Fibroblast of lung (primary cell): Measurements from ENCODE around the gene GNAI1. TPM values are rescaled to one million over a fixed set of nuclear protein-coding genes. Genes with fewer than 3 reads are reported as not detected.

Experiments used
- DNase-seq, 2 donors: peaks; one replicate each; pipeline versions ENCODE4 v3.0.0 to v3.0.0-alpha.2; 2010; ENCODE audit warnings: low read depth in 2 of 2
- H2AFZ ChIP-seq: 2 replicates; pipeline ENCODE4 v1.5.1; 2012; ENCODE audit warnings: low read length, control low read depth, inconsistent platforms
- H3K27ac ChIP-seq: 2 replicates; pipeline ENCODE4 v1.5.1; 2011; ENCODE audit warnings: low read length, control low read depth; ENCODE audit not compliant: insufficient read depth
- H3K27me3 ChIP-seq: 2 replicates; pipeline ENCODE4 v1.5.1; 2011; ENCODE audit warnings: mild to moderate bottlenecking, low read length; ENCODE audit not compliant: control insufficient read depth, insufficient read depth
- H3K36me3 ChIP-seq: 2 replicates; pipeline ENCODE4 v1.5.1; 2011; ENCODE audit warnings: low read length; ENCODE audit not compliant: control insufficient read depth, insufficient read depth
- H3K4me1 ChIP-seq: 2 replicates; pipeline ENCODE4 v1.5.1; 2011; ENCODE audit warnings: low read length; ENCODE audit not compliant: control insufficient read depth, insufficient read depth; ENCODE audit errors: extremely low read depth
- H3K4me2 ChIP-seq: 2 replicates; pipeline ENCODE4 v1.5.1; 2011; ENCODE audit warnings: low read length, control low read depth; ENCODE audit not compliant: insufficient read depth; ENCODE audit errors: extremely low read depth
- H3K4me3 ChIP-seq, 4 experiments: fragments of 200-600 bp in 1 of 4; sonication (generic) in 1 of 4; replicated peaks in 1 of 4; 2 replicates each; pipeline ENCODE4 v1.5.1; 2011 to 2016; ENCODE audit warnings: low read length in 4 of 4, low read depth in 3 of 4, mild to moderate bottlenecking in 3 of 4, control low read depth in 2 of 4, inconsistent platforms in 1 of 4, mixed read lengths in 1 of 4; ENCODE audit not compliant: insufficient read depth in 1 of 4; ENCODE audit errors: control extremely low read depth in 1 of 4
- H3K79me2 ChIP-seq: 2 replicates; pipeline ENCODE4 v1.5.1; 2012; ENCODE audit warnings: mild to moderate bottlenecking, low read length, inconsistent platforms; ENCODE audit not compliant: control insufficient read depth, insufficient read depth
- H3K9ac ChIP-seq: 2 replicates; pipeline ENCODE4 v1.5.1; 2011; ENCODE audit warnings: mild to moderate bottlenecking, low read length, control low read depth; ENCODE audit not compliant: insufficient read depth
- H3K9me3 ChIP-seq: 2 replicates; pipeline ENCODE4 v1.5.1; 2012; ENCODE audit warnings: low read depth, low read length; ENCODE audit not compliant: control insufficient read depth, insufficient read depth
- H4K20me1 ChIP-seq: 2 replicates; pipeline ENCODE4 v1.5.1; 2011; ENCODE audit warnings: low read length; ENCODE audit not compliant: control insufficient read depth, insufficient read depth; ENCODE audit errors: extremely low read depth
- EZH2 ChIP-seq: IDR thresholded peaks from 2 replicates; pipeline ENCODE4 v1.5.1; 2012; ENCODE audit warnings: low read length, control low read depth, mild to moderate bottlenecking; ENCODE audit errors: missing control alignments
- polyA plus RNA-seq, 2 donors: library from polyadenylated mRNA; depleted of rRNA in 1 of 2; stranded (reverse) in 1 of 2; unstranded in 1 of 2; fragments of >200 nt; gene quantifications; 2 replicates each; pipeline ENCODE4 v1.2.1, GENCODE V29; 2011 to 2012; ENCODE audit warnings: missing spikeins in 1 of 2
- total RNA-seq: library from RNA; depleted of rRNA; stranded (reverse); fragments of >200 nt; gene quantifications from 2 replicates; pipeline ENCODE4 v1.2.1, GENCODE V29; 2014
- TF ChIP-seq, protein P1 (sequence below), 2 donors: IDR thresholded peaks in 1 of 2; conservative IDR thresholded peaks in 1 of 2; 1 replicate in 1 of 2; 2 replicates in 1 of 2; pipeline ENCODE4 v1.5.1; 2011 to 2012; ENCODE audit warnings: low read length in 2 of 2, control low read depth in 1 of 2, inconsistent platforms in 1 of 2, low read depth in 1 of 2, mild to moderate bottlenecking in 1 of 2

GNAI1 gene
- total and polyA plus RNA-seq, 2 donors (not counting 1 experiment from before 2014, with no cell fraction given): 68.9 to 81.8 TPM

DNA sequence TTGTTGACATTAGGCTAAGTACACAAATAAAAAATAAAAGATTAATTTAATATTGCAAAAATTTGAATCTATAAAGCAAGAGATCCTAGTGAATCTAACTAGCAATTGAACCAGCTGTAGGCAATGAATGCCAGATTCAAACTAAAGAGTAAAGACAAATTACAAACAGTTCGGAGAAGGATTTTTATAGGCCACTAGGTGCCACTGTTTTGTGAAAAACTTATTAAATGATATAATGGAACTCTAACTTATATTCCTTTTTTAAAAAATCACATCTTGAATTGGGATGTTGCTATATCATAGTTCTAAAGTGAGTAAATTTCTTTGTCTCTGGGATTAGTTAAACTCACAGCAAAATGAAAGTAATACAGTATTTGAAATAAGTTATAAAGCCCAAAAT is 39.1 kb upstream of the GNAI1 start:
- Histone ChIP-seq H3K27ac (no peak overlapping the region), H3K9me3 (no peaks in the 10 kb centered on the region), H3K4me3 (no peak overlapping the region), H3K4me1 (no peaks in the 10 kb centered on the region), H2AFZ (no peak overlapping the region), H3K79me2 (no peaks in the 10 kb centered on the region), H3K4me2 (no peak overlapping the region), H3K36me3 (no peaks in the 10 kb centered on the region), H3K27me3 (no peaks in the 10 kb centered on the region), H4K20me1 (no peaks in the 10 kb centered on the region), H3K9ac (no peak overlapping the region)
- TF ChIP-seq, protein P1, sequence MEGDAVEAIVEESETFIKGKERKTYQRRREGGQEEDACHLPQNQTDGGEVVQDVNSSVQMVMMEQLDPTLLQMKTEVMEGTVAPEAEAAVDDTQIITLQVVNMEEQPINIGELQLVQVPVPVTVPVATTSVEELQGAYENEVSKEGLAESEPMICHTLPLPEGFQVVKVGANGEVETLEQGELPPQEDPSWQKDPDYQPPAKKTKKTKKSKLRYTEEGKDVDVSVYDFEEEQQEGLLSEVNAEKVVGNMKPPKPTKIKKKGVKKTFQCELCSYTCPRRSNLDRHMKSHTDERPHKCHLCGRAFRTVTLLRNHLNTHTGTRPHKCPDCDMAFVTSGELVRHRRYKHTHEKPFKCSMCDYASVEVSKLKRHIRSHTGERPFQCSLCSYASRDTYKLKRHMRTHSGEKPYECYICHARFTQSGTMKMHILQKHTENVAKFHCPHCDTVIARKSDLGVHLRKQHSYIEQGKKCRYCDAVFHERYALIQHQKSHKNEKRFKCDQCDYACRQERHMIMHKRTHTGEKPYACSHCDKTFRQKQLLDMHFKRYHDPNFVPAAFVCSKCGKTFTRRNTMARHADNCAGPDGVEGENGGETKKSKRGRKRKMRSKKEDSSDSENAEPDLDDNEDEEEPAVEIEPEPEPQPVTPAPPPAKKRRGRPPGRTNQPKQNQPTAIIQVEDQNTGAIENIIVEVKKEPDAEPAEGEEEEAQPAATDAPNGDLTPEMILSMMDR (conservative IDR thresholded peaks at IDR 0.05 in 1 of 2, IDR thresholded peaks at IDR 0.05 in 1 of 2; ENCODE audit: low read depth in 1 of 2, low read length in 2 of 2): peak in 1 of 2 donors; percentile 47
- TF ChIP-seq EZH2: no peak
- peak in 1 of 2 donors; percentile 57 for DNase-seq

DNA sequence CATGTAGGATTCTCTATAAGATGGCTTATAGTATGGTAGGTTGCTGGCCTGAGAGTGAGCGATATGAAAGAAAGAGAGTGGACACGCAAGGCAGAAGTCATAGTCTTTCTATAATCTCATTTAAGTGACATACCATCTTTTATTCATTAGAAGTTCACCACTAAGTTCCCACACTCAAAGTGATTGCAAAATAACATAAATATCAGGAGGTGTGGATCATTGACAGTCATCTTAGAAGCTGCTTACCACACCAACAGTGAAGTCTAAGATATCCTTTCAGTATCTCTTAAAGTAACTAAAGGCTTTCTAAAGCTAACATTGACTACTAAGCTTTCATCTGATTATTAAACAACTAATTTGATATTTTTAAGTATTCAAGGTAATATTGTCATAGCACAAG is 36.9 kb upstream of the GNAI1 start:
- no peak overlapping the region for H3K4me3 ChIP-seq
- H3K4me2 ChIP-seq: no peak overlapping the region
- no peaks in the 10 kb centered on the region for H4K20me1 ChIP-seq
- H3K27me3 ChIP-seq: no peaks in the 10 kb centered on the region
- TF ChIP-seq, protein P1 (conservative IDR thresholded peaks at IDR 0.05 in 1 of 2, IDR thresholded peaks at IDR 0.05 in 1 of 2; ENCODE audit: low read depth in 1 of 2, low read length in 2 of 2): no peak
- TF ChIP-seq EZH2: no peak
- H2AFZ ChIP-seq: no peak overlapping the region
- H3K79me2 ChIP-seq: no peaks in the 10 kb centered on the region
- H3K27ac ChIP-seq: no peak overlapping the region
- H3K9me3 ChIP-seq: no peaks in the 10 kb centered on the region
- H3K36me3 ChIP-seq: no peaks in the 10 kb centered on the region
- H3K9ac ChIP-seq: no peak overlapping the region
- DNase-seq: no peak
- H3K4me1 ChIP-seq: no peaks in the 10 kb centered on the region

DNA sequence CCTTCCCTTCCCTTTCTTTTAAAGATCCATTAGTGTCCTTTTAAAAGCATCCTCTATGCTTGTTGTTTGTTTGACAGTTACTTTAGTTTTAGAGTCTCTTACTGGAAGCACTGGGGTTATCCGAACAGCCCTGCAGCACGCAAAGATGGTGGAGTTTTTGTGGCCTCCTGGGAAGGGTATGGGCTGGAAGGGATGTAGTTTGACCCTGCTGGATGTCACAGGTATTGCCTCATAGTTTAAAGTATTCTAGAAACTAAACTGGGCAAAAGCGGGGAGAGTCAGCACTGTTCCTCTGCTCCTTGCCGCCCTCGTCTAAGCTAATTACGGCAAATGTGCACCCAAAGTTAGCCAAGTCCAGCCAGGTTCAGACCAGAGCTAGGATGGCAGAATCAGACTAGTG is 35.8 kb upstream of the GNAI1 start:
- no peak overlapping the region for H3K4me3 ChIP-seq
- no peaks in the 10 kb centered on the region for H3K9me3 ChIP-seq
- no peaks in the 10 kb centered on the region for H3K27me3 ChIP-seq
- no peaks in the 10 kb centered on the region for H3K79me2 ChIP-seq
- H3K27ac ChIP-seq: no peak overlapping the region
- H4K20me1 ChIP-seq: no peaks in the 10 kb centered on the region
- no peak overlapping the region for H3K4me2 ChIP-seq
- H3K9ac ChIP-seq: no peak overlapping the region
- no peak for DNase-seq
- H3K4me1 ChIP-seq: no peaks in the 10 kb centered on the region
- H2AFZ ChIP-seq: no peak overlapping the region
- H3K36me3 ChIP-seq: no peaks in the 10 kb centered on the region
- TF ChIP-seq, protein P1 (conservative IDR thresholded peaks at IDR 0.05 in 1 of 2, IDR thresholded peaks at IDR 0.05 in 1 of 2; ENCODE audit: low read depth in 1 of 2, low read length in 2 of 2): peak in 1 of 2 donors; percentile 31
- TF ChIP-seq EZH2: no peak
